HG03432 (cell line): ENCODE measurements around the gene TTC19.
"Not testable (repeated sequence)": the region's sequence is repeated elsewhere in the genome, so short reads cannot be mapped to it uniquely, and the experiment has no call there.

Source experiments
- ATAC-seq: cut with Tn5 transposase; IDR thresholded peaks from one replicate; pipeline ENCODE4 v1.9.1; 2021; ENCODE audit warnings: mild to moderate bottlenecking, moderate library complexity; ENCODE audit not compliant: unreplicated experiment

TTC19 gene

DNA sequence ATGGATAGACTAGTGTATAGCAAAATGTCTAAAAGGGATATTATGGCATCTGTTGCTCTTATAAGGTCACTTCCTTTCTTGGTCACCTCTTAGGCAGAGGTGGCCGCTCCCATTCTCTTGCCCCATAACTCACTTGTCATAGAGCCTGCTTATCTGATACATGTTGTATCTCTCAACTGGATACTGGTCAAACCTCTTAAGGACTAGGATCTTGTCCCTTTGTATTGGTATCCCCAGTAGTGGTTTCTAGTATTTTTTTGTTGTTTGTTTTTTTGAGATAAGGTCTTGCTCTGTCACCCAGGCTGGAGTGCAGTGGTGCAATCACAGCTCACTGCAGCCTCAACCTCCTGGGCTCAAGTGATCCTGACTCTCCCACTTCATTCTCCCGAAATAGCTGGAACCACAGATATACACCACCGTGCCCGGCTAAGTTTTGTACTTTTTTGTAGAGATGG lies 27.1 kb upstream of the TTC19 start:
- no peak for ATAC-seq

DNA sequence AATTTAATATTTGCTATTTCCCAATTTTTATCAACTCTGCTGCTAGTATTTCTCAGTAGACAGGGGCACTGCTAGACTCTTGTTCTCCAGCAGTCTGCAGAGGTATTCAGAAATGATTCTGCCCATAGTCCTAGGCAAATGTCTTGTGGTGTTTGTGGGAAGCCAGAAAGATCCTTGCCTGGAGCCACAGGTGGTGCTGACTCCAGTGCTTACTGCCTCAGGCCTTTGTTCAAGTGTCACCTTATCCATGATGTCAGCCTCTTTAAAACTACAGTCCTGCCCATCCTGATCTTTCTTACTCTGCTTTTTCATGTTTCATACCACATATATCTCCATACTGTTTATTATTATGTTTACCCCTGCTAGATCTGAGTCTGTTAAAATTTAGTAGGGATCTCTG lies 26.6 kb upstream of the TTC19 start:
- ATAC-seq: no peak

DNA sequence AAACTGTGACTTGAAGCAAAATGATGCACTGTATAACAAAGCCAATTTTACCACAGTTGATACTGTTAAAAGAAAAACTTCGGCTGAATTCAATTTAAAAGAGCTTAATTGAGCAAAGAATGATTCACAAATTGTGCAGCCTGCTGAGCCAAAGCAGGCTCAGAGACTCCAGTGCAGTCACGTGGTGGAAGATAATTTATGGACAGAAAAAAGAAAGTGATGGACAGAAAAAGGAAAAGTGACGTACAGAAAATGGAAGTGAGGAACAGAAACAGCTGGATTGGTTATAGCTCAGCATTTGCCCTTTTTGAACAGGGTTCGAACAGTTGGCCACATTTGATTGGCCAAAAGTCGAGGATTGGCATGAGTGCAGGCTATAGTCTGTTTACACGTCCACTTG lies 25.8 kb upstream of the TTC19 start:
- ATAC-seq: no peak

DNA sequence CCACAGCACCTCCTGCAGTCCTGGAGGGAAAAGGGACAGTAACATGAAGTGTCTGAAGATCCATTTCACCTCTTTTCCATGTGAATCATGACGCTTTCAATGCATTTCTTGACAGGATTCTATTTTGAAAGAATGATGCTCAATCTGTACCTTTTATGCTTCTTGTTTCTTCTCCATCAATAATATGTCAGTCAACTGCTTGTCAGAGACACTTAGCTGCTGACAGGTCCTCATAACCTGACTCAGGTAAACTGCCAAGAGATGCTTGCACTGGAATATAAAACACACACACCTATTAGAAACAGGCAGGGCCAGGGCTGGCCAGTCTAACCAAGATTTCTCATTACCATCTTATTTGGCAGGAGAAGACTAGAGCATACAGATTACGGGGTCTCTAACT lies 21.7 kb upstream of the TTC19 start:
- no peak for ATAC-seq

DNA sequence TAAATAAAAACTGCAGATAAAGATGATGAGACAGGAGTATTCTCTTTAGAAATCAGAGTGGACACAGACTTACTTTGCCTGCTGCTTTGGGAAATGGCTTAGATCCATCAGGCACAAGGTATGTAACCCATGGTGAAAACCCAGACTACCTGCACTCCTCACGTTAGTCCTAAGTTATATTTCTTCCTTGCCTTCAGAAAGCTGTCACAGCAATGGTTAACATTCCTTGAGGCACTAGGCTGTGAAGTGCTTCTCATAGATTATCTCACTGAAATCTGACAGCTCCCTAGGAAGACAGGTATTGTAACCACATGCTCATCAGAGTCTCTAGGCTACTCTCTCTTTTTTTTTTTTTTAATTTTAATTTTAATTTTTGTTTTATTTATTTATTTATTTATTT lies 21.0 kb upstream of the TTC19 start:
- no peak for ATAC-seq

DNA sequence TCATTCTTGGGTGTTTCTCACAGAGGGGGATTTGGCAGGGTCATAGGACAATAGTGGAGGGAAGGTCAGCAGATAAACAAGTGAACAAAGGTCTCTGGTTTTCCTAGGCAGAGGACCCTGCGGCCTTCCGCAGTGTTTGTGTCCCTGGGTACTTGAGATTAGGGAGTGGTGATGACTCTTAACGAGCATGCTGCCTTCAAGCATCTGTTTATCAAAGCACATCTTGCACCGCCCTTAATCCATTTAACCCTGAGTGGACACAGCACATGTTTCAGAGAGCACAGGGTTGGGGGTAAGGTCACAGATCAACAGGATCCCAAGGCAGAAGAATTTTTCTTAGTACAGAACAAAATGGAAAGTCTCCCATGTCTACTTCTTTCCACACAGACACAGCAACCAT lies 20.6 kb upstream of the TTC19 start:
- not testable (repeated sequence) for ATAC-seq

DNA sequence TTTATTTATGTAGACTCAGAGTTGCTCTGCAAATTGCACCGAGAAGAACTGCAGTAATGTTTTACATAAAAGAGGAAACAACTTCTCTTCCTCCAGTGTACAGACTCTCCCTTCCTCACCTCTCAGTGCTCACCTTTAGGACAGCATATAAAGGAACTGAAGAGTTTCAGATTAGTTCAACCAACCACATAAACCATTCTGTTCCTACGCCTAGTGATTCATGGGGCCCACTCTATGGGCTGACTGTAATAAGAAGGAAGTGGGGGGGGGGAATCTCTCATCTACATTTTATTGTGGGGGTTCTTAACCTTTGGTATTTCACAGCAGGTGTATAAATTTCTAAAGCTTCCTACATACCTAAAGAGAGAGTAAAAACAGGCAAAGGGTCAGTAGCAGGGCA lies 18.4 kb upstream of the TTC19 start:
- ATAC-seq: peak; percentile 85

DNA sequence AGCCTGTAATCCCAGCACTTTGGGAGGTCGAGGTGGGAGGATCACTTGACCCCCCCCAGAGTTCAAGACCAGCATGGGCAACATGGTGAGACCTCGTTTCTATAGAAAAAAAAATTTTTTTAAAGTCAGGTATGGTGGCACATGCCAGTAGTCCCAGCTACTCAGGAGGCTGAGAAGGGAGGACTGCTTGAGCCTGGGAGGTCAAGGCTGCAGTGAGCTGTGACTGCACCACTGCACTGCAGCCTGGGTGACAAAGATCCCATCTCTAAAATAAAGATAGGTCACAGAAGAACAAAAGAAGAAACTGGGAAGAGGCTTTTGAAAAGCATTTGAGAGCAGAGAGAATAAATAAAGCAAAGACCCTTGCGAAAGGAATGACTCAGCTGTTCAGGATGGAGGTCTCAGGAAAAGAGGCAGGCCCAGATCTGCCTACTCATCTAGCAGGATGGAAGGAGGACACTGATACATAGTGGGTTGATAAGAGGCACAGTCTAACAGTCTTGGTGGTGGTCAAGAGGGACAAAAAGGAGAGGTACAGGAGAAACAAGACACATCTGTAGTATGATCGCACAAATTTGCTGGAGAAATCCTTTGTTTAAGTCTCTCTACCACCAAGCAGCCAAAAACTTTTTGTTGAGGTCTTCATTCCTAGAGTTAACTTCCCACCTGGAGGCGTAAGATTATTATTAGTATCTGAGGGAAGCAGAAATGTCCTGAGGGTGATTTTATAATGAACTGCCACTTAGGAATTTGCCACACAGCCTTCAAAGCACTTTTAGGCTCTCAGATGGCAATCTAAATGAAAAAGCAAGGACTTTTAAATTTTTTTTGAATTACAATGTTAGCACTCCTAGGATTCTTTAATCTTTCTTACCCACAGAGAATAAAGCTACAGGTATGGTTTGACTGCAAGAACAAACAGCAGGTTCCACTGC lies 17.7 kb upstream of the TTC19 start:
- no peak for ATAC-seq

DNA sequence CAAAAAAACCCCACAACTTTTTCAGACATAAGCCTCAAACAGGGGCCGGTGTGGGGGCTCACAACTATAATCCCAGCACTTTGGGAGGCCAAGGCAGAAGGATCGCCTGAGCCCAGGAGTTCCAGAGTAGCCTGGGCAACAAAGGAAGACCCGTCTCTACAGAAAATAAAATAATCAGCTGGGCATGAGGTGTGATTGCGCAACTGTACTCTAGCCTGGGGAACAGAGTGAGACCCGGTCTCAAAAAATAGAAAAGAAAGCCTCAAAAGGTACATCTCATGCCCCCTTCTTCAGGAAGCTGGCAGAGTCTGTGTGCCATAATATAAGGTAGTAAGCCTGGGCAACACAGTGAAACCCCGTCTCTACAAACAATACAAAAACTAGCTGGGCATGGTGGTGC lies 3.3 kb upstream of the TTC19 start:
- ATAC-seq: no peak

DNA sequence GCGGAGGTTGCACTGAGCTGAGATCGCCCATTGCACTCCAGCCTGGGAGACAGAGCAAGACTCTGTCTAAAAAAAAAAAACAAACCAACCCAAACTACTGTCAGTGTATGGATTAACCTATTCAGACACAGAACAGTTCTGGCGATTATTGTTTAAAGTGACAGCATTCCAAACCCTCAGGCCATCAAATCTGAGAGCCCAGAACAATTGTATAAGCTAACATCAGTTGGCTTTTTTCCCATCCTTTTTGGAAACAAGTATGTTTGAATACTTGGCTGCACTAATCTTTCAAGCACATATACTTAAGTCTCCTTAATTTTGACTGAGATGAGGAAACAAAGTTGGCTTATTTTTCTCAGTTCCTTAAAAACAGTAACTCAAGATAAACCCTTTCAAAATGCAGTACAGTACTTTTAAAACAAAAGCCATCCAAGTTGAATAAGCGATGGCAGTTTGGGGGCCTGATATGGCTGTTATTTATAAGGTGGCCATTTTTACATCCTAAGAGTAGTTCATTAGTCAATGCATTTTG lies 1.5 kb upstream of the TTC19 start:
- no peak for ATAC-seq

DNA sequence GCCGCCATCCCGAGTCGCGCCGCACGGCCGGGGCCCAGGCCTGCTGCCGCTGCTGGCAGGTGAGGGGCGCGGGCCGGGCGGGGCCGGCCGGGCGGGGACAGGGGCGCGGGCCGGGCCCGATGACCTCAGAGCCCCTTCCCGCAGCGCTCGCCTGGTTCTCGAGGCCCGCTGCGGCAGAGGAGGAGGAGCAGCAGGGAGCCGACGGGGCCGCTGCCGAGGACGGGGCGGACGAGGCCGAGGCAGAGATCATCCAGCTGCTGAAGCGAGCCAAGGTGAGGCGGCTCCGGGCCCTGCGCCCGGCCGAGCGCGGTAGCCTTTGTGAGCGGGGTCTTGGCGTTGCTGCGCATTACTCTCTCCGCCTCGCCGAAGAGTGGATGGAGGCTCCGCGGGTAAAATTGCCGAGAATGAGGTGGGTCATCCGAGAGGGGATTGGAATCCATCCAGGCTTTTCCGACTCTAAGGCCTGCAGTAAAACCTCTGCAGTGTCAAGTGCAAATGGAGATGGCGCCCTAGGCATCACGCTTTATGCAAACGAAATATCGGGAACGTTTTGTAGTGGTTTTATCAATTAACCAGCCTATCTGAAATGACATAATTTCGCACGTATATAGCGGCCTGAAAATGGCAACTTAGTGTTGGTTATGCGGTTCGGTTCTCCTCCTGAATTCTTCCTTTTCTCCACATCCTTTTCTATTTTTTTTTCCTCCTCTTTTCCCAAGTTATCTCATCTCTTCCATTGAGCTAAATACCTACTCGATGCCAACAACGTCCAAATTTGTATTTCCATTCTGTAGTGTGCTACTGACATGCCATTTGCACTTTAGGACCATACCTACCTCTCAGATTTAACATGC lies 577 bp downstream of the TTC19 start:
- ATAC-seq: peak; percentile 26

DNA sequence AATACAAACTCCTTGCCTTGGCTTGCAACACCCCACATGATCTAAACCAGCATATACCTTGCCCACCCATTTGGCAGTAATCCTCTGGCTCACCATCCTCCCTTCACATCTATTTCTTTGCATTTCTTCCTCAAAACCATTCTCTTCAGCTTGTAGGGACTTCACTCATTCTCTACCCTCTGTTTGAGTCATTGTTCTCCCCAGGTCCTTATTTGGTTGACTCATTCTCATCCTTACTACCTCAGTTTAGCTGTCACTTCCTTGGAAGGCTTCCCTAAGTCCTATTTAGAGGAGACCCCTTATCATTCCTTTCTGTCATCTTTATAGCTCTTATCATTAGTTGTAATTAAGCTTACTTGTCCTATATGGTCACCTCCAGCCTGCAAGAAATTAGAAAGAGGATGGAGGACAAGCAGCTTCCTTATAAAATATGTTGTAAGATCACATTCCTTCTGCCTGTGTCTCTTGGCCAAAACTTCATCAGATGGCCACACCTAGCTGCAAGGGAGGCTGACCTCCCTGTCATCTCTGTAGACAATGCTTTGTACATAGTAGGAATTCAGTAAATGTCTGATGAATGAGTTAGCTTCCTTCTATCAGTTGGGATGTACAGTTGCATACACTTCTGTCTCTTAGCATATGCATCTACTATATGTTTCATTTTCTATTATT lies 1.7 kb downstream of the TTC19 start:
- no peak for ATAC-seq

DNA sequence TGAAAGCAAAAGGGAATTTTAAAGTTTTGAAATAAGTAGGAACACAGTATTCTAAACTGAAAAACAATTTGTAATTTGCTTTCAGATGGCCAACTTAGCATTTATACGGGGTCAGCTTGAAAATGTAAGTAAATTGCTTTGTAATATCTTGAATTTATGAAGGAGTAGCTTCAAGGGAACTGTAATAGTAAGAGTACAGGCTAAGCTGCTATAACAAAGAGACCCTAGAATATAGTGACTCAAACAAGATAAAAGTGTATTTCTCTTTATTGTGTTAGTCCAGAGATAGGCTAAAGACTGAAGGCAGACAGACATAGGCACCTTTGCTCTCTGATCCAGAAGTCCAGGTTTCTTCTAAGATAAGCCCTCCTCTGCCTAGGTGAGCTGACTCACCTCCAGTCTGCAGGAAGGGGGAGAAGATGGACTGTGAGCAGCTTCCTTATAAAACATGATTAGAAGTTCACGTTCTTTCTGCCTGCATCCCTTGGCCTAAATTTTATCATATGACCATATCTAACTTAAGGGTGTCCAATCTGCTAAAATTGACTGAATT lies 3.2 kb downstream of the TTC19 start:
- no peak for ATAC-seq

DNA sequence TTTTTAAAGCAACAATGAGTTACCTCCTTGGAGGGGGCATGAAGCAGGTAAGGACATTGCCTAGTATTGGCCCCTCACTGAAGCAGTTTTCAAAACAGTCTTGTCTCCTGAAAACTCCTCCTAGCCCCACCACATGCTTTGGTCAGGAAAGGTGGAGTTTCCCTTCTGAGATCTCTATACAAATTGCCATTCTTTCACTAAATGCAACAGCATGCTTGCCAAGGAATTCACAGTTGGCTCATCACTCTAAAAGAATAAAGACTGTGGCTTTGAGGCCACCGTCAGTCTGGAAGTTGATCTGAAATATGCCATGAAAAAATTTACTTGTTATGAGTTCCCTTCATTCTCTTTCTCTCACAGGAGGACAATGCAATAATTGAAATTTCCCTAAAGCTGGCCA lies 4.2 kb downstream of the TTC19 start:
- ATAC-seq: no peak

DNA sequence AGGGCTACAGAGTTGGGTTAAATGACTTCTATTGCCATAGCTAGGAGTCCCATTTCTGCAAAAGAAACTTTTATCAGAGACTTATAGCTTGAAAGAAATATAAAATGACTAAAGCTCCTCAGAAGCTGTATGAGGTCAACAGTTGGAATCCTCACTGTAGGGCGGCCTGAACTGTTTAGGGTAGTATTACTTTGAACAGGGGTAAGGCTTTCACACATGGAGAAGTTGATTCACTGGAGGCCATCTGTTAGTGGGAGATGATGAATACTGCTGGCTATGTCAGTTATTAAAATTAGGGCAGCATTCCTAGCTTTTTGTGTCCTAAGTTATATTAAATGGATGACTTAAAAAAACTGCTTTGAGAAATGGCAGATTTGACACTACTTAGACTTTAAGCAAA lies 6.0 kb downstream of the TTC19 start:
- no peak for ATAC-seq

DNA sequence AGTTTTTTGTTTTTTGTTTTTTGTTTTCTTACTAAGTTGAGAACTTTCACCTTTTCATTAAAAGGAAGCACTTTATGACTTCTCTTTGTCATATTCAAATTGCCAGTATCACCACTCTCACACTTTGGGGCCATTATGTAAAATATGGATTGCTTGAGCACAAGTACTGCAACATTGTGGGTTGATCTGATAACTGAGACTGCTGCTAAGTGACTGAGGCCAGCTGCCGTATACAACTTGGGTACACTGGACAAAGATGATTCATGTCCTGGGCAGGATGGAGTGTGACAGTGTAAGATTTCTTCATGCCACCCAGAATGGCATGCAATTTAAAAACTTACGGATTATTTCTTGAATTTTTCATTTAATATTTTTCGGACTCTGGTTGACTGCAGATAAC lies 7.8 kb downstream of the TTC19 start:
- ATAC-seq: no peak

DNA sequence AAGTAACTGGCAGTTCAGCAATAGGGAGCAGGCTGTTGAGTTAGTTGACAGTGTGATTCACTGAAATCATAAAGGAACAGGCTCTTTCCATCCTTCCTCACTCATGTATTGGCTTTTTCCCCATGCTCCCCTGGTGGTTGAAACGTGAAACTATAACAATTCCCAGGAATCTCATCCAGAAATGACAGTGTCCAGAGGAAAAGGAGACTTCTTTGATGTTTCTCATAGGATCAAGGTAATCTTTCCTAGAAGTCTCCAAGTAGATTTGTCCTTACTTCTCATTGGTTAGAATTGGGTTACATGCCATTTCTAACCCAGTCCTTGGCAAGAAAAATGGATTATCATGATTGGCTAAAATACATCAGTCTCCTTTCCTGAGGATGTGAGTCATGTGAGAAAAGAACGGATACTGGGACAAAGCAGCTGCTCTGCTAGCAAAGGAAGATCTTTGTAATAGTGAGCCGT lies 14.4 kb downstream of the TTC19 start:
- no peak for ATAC-seq

DNA sequence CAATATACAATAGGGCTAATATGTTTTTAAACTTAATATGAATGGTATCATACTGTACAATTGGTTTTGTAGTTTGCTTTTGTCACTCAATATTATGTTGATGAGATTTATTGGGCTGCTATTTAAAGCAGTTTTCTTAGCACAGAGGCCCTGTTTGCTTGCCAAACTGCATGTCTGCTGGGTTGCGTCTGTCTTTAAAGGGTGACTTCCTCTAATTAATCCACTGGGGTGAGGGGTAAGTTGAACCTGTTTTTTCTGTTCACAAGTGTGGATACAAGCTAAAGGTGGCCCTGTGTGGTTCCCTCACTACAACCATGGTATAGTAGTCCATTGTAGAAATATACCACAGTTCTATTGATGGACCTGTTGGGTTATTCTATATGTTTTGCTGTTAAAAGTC lies 19.7 kb downstream of the TTC19 start:
- ATAC-seq: no peak

DNA sequence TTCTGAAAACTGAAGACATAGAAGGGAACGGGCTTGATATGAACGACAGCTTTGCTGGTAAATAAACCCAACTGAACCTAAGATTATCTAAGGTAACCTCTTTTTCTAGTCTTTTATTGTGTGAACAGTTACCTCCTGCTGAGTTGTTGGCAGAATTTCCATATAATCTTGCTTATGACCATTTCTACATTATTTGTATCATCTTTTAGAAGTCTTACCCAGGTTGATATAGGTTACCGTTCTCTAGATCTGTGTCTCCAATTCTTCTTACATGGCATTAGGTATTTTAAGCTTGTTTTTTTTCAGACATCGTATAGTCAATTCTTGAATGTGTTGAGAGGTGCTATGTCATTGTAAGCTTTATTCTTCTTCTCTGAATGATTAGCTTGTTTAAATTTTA lies 24.3 kb downstream of the TTC19 start:
- ATAC-seq: no peak

DNA sequence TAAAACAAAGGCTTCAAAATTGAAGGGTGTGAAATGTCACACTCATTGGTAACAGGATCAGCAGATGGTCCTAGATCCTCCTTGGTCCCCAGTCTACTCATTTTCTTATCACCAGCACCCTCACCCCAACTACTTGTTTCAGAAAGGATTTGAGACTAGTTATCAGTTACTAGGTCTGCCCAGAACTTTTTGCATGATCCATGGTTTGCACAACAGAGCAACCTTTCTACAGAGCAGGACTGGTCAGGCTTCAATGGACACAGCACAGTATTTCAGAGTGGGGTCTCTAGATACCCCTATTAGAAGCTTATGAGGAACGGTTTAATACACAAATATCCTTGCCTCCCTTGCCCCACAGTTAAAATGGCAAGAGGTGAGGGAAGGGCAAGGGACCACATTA lies 25.6 kb downstream of the TTC19 start:
- ATAC-seq: no peak

DNA sequence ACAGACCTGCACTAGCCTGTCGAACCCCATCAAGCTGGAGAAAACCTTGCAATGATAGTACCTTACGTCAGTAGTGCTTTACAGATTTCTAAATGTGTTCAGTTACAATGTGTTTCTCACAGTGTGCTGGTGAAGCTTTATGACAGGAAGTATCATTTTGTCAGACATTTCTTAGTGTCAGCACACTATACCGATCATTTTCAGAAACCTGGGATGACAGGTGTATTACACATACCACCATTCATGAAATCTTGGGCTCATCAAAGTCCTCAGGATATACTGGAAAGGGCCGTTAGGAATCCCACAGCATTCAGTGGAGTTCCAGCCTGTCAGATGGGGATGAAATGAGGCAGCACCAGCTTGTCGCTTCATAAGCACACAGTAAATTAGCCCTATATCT lies 27.3 kb downstream of the TTC19 start:
- no peak for ATAC-seq
